PC-3 (cell line): ENCODE results near the gene SPHK2.

ENCODE experiments used
- EZH2 ChIP-seq: fragments of 300-600 bp; sonication (generic); IDR thresholded peaks from one replicate; pipeline ENCODE4 v1.6.1; 2017; ENCODE audit warnings: antibody characterized with exemption, mild to moderate bottlenecking, low read length; ENCODE audit not compliant: unreplicated experiment
- EZH2phosphoT487 ChIP-seq: fragments of 300-600 bp; sonication (generic); IDR thresholded peaks from 2 replicates; pipeline ENCODE4 v1.6.1; 2018; ENCODE audit warnings: mild to moderate bottlenecking, antibody characterized with exemption, low read length, borderline replicate concordance
- TF ChIP-seq, protein P1 (sequence below): fragments of 300-600 bp; sonication (generic); conservative IDR thresholded peaks from 2 replicates; pipeline ENCODE4 v1.5.1; 2017; ENCODE audit warnings: antibody characterized with exemption, low read depth, mild to moderate bottlenecking, low read length

DNA sequence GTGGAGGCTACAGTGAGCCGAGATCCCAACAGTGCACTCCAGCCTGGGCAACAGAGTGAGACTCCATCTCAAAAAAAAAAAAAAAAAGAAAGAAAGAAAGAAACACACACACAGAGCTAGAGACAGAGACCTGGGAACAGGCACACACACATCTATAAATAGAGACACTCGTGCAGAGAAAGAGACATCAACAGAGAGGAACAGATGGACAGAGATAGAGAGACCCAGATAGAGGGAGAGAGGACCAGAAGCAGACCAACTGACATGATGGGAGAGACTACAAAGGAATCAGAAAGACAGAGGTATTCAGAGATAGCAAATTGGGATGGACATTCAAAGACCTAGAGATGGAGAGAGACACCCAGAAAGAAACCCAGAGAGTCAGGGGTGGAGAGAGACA, 28.8 kb downstream of the SPHK2 start:
- TF ChIP-seq, protein P1, sequence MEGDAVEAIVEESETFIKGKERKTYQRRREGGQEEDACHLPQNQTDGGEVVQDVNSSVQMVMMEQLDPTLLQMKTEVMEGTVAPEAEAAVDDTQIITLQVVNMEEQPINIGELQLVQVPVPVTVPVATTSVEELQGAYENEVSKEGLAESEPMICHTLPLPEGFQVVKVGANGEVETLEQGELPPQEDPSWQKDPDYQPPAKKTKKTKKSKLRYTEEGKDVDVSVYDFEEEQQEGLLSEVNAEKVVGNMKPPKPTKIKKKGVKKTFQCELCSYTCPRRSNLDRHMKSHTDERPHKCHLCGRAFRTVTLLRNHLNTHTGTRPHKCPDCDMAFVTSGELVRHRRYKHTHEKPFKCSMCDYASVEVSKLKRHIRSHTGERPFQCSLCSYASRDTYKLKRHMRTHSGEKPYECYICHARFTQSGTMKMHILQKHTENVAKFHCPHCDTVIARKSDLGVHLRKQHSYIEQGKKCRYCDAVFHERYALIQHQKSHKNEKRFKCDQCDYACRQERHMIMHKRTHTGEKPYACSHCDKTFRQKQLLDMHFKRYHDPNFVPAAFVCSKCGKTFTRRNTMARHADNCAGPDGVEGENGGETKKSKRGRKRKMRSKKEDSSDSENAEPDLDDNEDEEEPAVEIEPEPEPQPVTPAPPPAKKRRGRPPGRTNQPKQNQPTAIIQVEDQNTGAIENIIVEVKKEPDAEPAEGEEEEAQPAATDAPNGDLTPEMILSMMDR: no peak
- TF ChIP-seq EZH2: no peak
- TF ChIP-seq EZH2phosphoT487: no peak
